H9 (cell line): ENCODE measurements around the gene IDE. TPM values are rescaled to one million over a fixed set of nuclear protein-coding genes. Genes with fewer than 3 reads are reported as not detected.

ENCODE experiments used
- DNase-seq: peaks from one replicate; pipeline ENCODE4 v3.0.0-alpha.2; 2017
- H2AFZ ChIP-seq: one replicate; pipeline ENCODE4 v1.6.1; 2013; ENCODE audit warnings: mild to moderate bottlenecking, low read length, control low read depth, moderate library complexity
- H2AK5ac ChIP-seq: 2 replicates; pipeline ENCODE4 v1.6.1; 2013; ENCODE audit warnings: low read length, control low read depth, mixed read lengths; ENCODE audit not compliant: insufficient read length
- H2BK120ac ChIP-seq: one replicate; pipeline ENCODE4 v1.6.1; 2013; ENCODE audit warnings: low read depth, mild to moderate bottlenecking, low read length, control low read depth, inconsistent platforms; ENCODE audit not compliant: poor library complexity, severe bottlenecking
- H2BK12ac ChIP-seq: 2 replicates; pipeline ENCODE4 v1.6.1; 2013; ENCODE audit warnings: low read length, control low read depth, mixed read lengths, low read depth; ENCODE audit not compliant: insufficient read length
- H2BK15ac ChIP-seq: 2 replicates; pipeline ENCODE4 v1.6.1; 2013; ENCODE audit warnings: low read depth, low read length, control low read depth
- H2BK20ac ChIP-seq: one replicate; pipeline ENCODE4 v1.6.1; 2013; ENCODE audit warnings: low read depth, mild to moderate bottlenecking, low read length, control low read depth, inconsistent platforms; ENCODE audit not compliant: poor library complexity, severe bottlenecking
- H2BK5ac ChIP-seq: 2 replicates; pipeline ENCODE4 v1.6.1; 2013; ENCODE audit warnings: low read length, control low read depth, mixed read lengths; ENCODE audit not compliant: insufficient read length
- H3K14ac ChIP-seq: 2 replicates; pipeline ENCODE4 v1.6.1; 2013; ENCODE audit warnings: low read length, control low read depth; ENCODE audit not compliant: insufficient read depth
- H3K18ac ChIP-seq: 2 replicates; pipeline ENCODE4 v1.6.1; 2013; ENCODE audit warnings: low read depth, mild to moderate bottlenecking, mixed read lengths, low read length, control low read depth; ENCODE audit not compliant: insufficient read length
- H3K23ac ChIP-seq: 2 replicates; pipeline ENCODE4 v1.6.1; 2013; ENCODE audit warnings: low read length, control low read depth, mixed read lengths, low read depth; ENCODE audit not compliant: insufficient read length
- H3K23me2 ChIP-seq: 2 replicates; pipeline ENCODE4 v1.6.1; 2013; ENCODE audit warnings: low read depth, mild to moderate bottlenecking, mixed read lengths, low read length, control low read depth; ENCODE audit not compliant: insufficient read length, poor library complexity, severe bottlenecking
- H3K27ac ChIP-seq: 2 replicates; pipeline ENCODE4 v1.5.1; 2013; ENCODE audit warnings: low read length, control low read depth, mixed read lengths, low read depth; ENCODE audit not compliant: insufficient read length
- H3K27me3 ChIP-seq: 2 replicates; pipeline ENCODE4 v1.6.1; 2013; ENCODE audit warnings: low read length, control low read depth, inconsistent platforms; ENCODE audit not compliant: insufficient read depth
- H3K4ac ChIP-seq: 2 replicates; pipeline ENCODE4 v1.6.1; 2013; ENCODE audit warnings: low read depth, mild to moderate bottlenecking, control low read depth, inconsistent platforms, low read length, moderate library complexity
- H3K4me1 ChIP-seq: 2 replicates; pipeline ENCODE4 v1.6.1; 2013; ENCODE audit warnings: low read length, control low read depth, inconsistent platforms; ENCODE audit not compliant: insufficient read depth
- H3K4me2 ChIP-seq: 2 replicates; pipeline ENCODE4 v1.6.1; 2013; ENCODE audit warnings: low read length, control low read depth, mixed read lengths; ENCODE audit not compliant: insufficient read length, insufficient read depth
- H3K56ac ChIP-seq: 2 replicates; pipeline ENCODE4 v1.6.1; 2013; ENCODE audit warnings: low read depth, mild to moderate bottlenecking, mixed read lengths, low read length, control low read depth; ENCODE audit not compliant: insufficient read length
- H3K79me1 ChIP-seq: 2 replicates; pipeline ENCODE4 v1.6.1; 2013; ENCODE audit warnings: low read depth, mild to moderate bottlenecking, moderate library complexity, low read length, control low read depth, inconsistent platforms; ENCODE audit not compliant: insufficient read depth, poor library complexity, severe bottlenecking
- H3K79me2 ChIP-seq: 2 replicates; pipeline ENCODE4 v1.6.1; 2013; ENCODE audit warnings: low read length, control low read depth, inconsistent platforms; ENCODE audit not compliant: insufficient read depth
- H3K9ac ChIP-seq: 2 replicates; pipeline ENCODE4 v1.6.1; 2013; ENCODE audit warnings: low read length, control low read depth, mixed read lengths; ENCODE audit not compliant: insufficient read length; ENCODE audit errors: extremely low read depth
- H3K9me3 ChIP-seq: one replicate; pipeline ENCODE4 v1.6.1; 2013; ENCODE audit warnings: low read depth, low read length, inconsistent platforms; ENCODE audit not compliant: control insufficient read depth
- H3T11ph ChIP-seq: one replicate; pipeline ENCODE4 v1.6.1; 2013; ENCODE audit warnings: mild to moderate bottlenecking, low read length, control low read depth, inconsistent platforms
- H4K20me1 ChIP-seq: one replicate; pipeline ENCODE4 v1.6.1; 2013; ENCODE audit not compliant: control insufficient read depth, insufficient read length, insufficient read depth
- H4K5ac ChIP-seq: 2 replicates; pipeline ENCODE4 v1.6.1; 2013; ENCODE audit warnings: low read depth, mild to moderate bottlenecking, mixed read lengths, low read length, control low read depth; ENCODE audit not compliant: insufficient read length
- H4K8ac ChIP-seq: replicated peaks from 2 replicates; pipeline ENCODE4 v1.6.1; 2013; ENCODE audit warnings: low read length, control low read depth, mixed read lengths, low read depth; ENCODE audit not compliant: insufficient read length
- H4K91ac ChIP-seq: 2 replicates; pipeline ENCODE4 v1.6.1; 2013; ENCODE audit warnings: low read depth, mild to moderate bottlenecking, moderate library complexity, mixed read lengths, low read length, control low read depth; ENCODE audit not compliant: insufficient read length
- H3K27ac Mint-ChIP-seq, 3 experiments: 2 replicates in 2 of 3; 3 replicates in 1 of 3; pipeline ENCODE4 v1.8.0; 2020 to 2021; ENCODE audit warnings: mixed read lengths in 3 of 3, mild to moderate bottlenecking in 1 of 3, moderate library complexity in 1 of 3
- H3K27me3 Mint-ChIP-seq: 2 replicates; pipeline ENCODE4 v1.8.0; 2021; ENCODE audit warnings: low read depth, mild to moderate bottlenecking, moderate library complexity, mixed read lengths
- H3K36me3 Mint-ChIP-seq, 3 experiments: 2 replicates in 2 of 3; 3 replicates in 1 of 3; pipeline ENCODE4 v1.8.0; 2020 to 2021; ENCODE audit warnings: low read depth in 3 of 3, mixed read lengths in 3 of 3; ENCODE audit not compliant: insufficient read depth in 1 of 3
- H3K4me1 Mint-ChIP-seq, 2 experiments: 2 replicates each; pipeline ENCODE4 v1.8.0; 2020; ENCODE audit warnings: mixed read lengths in 2 of 2
- H3K4me3 Mint-ChIP-seq, 2 experiments: 2 replicates in 1 of 2; 3 replicates in 1 of 2; pipeline ENCODE4 v1.8.0; 2020 to 2021; ENCODE audit warnings: mild to moderate bottlenecking in 2 of 2, mixed read lengths in 2 of 2, moderate library complexity in 1 of 2
- H3K9me3 Mint-ChIP-seq, 2 experiments: 2 replicates in 1 of 2; 3 replicates in 1 of 2; pipeline ENCODE4 v1.8.0; 2020; ENCODE audit warnings: mild to moderate bottlenecking in 2 of 2, mixed read lengths in 2 of 2, moderate library complexity in 1 of 2
- WGBS: extraction: QIAGEN DNeasy Blood & Tissue Kit; methylation state at CpG from one replicate; pipeline ENCODE4 v1.1.7; 2013; ENCODE audit warnings: missing lambda C conversion rate, low lambda C conversion rate, mixed read lengths; ENCODE audit not compliant: insufficient read length; ENCODE audit errors: extremely low coverage; 5-methylcytosine and 5-hydroxymethylcytosine counted together
- total RNA-seq: library from RNA; stranded (reverse); gene quantifications from 2 replicates; pipeline ENCODE4 v1.2.1, GENCODE V29; 2021
- TF ChIP-seq, protein P1 (sequence below): fragments of 200-600 bp; sonication (generic); conservative IDR thresholded peaks from 3 replicates; pipeline ENCODE4 v1.8.0; 2021; ENCODE audit warnings: antibody characterized with exemption, mild to moderate bottlenecking

The IDE gene
- total RNA-seq, 1 experiment from 2014 or later = 48.9 TPM

DNA sequence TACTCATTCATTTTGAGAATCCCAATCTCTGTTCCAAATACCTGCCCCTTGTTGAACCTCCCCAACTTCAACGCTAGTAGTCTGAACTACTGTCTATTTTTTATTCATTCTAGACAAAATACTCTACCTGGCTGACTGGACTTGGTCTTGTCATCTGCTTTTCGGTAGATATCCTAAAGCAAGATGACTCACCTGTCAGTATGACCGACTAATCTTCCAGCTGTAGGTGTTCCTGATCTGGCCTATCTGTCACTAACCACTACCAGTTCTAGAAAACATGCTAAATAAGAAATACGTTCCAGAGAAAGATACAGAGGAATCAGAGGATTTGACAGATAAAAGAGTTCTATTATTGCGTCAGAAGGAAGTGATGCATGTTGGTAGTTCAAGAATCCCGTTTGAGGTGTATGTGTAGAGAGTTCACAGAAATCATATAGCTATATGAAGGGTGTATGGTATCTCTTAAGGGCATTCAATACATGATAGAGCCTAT, 81.1 kb downstream of the IDE start:
- Histone ChIP-seq H3K4me1 (no peaks in the 10 kb centered on the region), H3K18ac (no peak overlapping the region), H2BK20ac (no peak overlapping the region), H3K27me3 (no peaks in the 10 kb centered on the region), H4K8ac (no peak overlapping the region), H2AFZ (no peak overlapping the region), H3K4ac (no peak overlapping the region), H3K27ac (no peak overlapping the region), H4K5ac (no peak overlapping the region), H3K9ac (no peak overlapping the region), H2BK15ac (no peak overlapping the region), H2BK5ac (no peak overlapping the region), H3K56ac (no peak overlapping the region), H3K79me1 (no peaks in the 10 kb centered on the region), H3K23ac (no peak overlapping the region), H3K79me2 (no peaks in the 10 kb centered on the region), H4K20me1 (no peaks in the 10 kb centered on the region), H3K9me3 (no peaks in the 10 kb centered on the region), H3K4me2 (no peak overlapping the region), H2BK12ac (no peak overlapping the region), H2BK120ac (no peak overlapping the region), H3K14ac (no peak overlapping the region), H3T11ph (no peak overlapping the region), H4K91ac (no peak overlapping the region), H3K23me2 (no peaks in the 10 kb centered on the region), H2AK5ac (no peak overlapping the region)
- Mint-ChIP-seq H3K27ac (no peak overlapping the region), H3K4me3 (no peak overlapping the region), H3K4me1 (no peaks in the 10 kb centered on the region), H3K27me3 (no peaks in the 10 kb centered on the region), H3K9me3 (no peaks in the 10 kb centered on the region), H3K36me3 (peaks cover 23 to 49% (median 34%) of the 10 kb centered on the region in 3 experiments; a peak in 6 of 7 replicates)
- TF ChIP-seq, protein P1, sequence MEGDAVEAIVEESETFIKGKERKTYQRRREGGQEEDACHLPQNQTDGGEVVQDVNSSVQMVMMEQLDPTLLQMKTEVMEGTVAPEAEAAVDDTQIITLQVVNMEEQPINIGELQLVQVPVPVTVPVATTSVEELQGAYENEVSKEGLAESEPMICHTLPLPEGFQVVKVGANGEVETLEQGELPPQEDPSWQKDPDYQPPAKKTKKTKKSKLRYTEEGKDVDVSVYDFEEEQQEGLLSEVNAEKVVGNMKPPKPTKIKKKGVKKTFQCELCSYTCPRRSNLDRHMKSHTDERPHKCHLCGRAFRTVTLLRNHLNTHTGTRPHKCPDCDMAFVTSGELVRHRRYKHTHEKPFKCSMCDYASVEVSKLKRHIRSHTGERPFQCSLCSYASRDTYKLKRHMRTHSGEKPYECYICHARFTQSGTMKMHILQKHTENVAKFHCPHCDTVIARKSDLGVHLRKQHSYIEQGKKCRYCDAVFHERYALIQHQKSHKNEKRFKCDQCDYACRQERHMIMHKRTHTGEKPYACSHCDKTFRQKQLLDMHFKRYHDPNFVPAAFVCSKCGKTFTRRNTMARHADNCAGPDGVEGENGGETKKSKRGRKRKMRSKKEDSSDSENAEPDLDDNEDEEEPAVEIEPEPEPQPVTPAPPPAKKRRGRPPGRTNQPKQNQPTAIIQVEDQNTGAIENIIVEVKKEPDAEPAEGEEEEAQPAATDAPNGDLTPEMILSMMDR = no peak
- WGBS = no CpG with 5 or more reads among the region's 6 CpGs
- DNase-seq = no peak
